HUDEP-2 (cell line): Measurements from ENCODE around the gene VSTM1.

Experiments
- DNase-seq, 76 experiments: peaks; one replicate each; lab custom pipeline; 2025; ENCODE audit not compliant: unreplicated experiment in 76 of 76; lab: John Stamatoyannopoulos, UW

VSTM1 gene

GRCh38 chr19:54014920-54015560 is 48.7 kb downstream of the VSTM1 start:
- no peak for DNase-seq

- no peak for DNase-seq
Measured at GRCh38 chr19:54013866-54014265, 49.8 kb downstream of the VSTM1 start.

DNA sequence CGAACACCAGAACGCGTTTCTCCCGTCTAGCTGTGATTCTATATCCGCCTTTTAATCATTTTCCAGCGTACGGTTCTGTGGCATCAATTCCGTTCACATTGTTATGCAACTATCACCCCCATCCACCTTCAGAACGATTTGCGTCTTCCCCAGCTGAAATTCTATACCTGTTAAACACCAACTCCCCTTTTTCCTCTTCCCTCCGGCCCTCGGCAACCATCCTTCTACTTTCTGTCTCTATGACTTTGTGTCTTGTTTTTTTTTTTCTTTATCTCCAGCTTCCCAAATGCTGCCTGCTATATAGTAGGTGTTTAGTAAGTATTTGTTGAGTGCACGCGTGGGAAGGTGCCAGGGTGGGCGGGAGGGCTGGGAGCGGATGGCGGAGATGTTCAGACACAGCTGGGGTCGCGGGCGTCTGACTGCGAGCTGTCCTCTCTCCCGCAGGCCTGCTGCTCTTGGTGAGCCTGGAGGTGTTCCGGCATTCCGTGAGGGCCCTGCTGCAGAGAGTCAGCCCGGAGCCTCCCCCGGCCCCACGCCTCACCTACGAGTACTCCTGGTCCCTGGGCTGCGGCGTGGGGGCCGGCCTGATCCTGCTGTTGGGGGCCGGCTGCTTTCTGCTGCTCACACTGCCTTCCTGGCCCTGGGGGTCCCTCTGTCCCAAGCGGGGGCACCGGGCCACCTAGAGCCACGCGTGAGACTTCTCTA is 52.0 kb downstream of the VSTM1 start:
- DNase-seq, result no peak

DNA sequence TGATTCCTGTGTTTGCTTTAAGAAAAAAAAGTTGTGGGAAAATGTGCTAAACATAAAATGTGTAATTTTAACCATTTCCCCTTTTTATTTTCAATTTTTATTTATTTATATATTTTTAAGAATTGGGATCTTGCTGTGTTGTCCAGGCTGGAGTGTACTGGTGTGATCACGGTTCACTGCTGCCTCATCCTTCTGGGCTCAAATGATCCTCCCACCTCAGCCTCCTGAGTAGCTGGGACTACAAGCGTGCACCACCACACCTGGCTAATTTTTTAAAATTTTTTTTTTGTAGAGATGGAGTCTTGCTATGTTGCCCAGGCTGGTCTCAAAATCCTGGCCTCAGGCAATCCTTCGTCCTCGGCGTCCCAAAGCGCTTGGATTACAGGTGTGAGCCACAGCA is 53.2 kb downstream of the VSTM1 start:
- no peak for DNase-seq

DNA sequence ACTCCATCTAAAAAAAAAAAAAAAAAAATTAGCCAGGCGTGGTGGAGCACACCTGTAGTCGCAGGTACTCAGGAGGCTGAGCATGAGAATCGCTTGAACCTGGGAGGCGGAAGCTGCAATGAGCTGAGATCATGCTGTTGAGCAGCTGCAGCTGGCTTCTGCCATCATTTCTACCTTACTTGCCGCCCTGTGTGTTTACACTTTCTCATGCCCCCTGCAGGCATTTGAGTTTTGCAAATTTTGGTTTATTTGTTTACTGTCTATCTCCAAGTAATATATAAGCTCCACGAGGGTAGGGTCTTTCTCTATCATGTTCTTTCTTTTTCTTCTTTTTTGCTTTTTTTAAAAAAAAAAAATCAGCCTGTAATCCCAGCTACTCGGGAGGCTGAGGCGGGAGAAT is 54.3 kb downstream of the VSTM1 start:
- no peak for DNase-seq

GRCh38 chr19:54002495-54003315 is 61.0 kb downstream of the VSTM1 start:
- DNase-seq, result no peak

DNA sequence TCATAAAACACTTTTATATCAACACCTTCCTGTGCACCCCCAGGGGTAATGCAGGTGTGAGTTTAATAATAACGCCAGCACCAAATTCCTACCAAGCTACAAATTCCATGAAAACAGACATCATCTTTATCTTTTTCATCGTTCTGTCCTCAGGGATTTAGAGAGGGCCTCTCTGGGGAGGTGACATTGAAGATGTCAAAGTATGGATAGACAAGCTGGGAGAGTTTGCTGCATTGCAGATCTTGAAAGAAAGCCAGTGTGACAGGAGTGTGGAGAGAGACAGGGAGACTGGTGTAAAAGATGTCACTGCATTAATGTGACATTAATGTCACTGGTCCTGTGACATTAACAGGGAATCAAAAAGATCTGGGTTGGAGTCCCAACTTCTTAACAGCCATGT is 62.2 kb downstream of the VSTM1 start:
- DNase-seq, result no peak

DNA sequence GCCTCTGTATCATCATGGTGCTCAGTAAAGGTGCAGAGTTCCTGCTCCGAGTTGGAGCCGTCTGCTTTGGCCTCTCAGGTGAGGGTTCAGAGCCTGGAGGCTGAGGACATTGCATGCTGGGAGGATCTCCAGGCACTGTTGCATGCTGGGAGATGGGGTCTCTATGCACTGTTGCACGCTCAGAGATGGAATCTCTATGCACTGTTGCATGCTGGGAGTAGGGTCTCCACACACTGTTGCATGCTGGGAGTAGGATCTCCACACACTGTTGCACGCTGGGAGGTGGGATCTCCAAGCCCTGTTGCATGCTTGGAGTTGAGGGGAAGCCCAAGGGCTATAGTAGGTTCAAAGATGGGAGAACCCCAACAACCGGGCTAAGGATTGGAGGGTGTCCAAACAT is 64.0 kb downstream of the VSTM1 start:
- no peak for DNase-seq

DNA sequence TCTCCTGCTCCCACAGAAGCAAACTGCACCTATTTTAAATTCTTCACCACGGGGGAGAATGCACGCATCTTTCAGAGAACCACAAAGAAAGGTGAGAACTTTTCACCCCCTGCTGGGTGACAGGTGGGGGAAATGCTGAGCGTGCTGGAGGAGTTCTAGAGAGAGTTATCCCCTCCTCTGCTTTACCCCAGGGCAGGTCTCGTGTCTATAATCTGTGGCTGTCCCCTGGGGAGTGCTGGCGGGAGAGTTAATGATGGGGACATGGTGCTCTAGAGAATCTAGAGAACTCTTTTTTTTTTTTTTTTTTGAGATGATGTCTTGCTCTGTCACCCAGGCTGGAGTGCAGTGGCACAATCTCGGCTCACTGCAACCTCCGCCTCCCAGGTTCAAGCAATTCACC is 65.5 kb downstream of the VSTM1 start:
- DNase-seq, result no peak

DNA sequence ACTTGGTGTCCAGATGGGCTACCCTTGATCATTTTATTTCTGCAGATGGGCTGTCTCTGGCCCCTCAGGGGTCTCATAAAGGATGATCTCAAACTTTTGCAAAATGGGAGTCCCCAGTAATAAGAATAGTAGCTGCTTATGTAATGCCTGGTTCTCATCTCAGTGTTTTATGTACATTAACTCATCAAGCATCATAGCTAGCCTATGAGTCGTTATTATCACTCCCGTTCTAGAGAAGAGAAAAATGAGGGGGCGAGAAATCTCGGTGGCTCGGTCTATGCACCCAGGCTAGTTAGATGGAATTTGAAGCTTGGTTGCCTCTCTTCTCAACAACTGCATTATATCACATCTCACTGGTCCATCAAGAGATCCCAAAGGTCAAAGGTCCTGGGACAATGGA is 68.9 kb downstream of the VSTM1 start:
- DNase-seq, result no peak

- no peak for DNase-seq
Measured at GRCh38 chr19:53993448-53993847, 70.2 kb downstream of the VSTM1 start.

- DNase-seq, result no peak
Measured at GRCh38 chr19:53992815-53993214, 70.9 kb downstream of the VSTM1 start.

DNA sequence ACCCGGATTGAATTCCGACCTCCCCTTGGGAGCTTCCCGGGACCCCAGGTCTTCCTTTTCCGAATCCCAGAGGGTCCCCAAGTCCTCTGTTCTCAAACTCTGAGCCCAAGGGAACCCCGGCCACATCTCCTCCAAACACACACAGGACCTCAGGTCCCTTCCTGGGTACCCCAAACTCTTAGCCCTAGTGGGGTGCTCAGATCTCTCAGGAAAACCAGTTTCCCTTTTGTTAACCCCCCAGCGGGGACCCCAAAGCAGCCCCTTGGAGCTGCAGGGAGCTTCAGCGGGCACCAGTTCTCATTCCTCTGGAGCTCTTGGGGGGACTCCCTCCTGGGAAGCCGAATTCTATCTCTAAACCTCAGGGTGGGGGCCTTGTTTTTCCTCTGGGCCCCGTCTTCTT is 71.5 kb downstream of the VSTM1 start:
- no peak for DNase-seq

DNA sequence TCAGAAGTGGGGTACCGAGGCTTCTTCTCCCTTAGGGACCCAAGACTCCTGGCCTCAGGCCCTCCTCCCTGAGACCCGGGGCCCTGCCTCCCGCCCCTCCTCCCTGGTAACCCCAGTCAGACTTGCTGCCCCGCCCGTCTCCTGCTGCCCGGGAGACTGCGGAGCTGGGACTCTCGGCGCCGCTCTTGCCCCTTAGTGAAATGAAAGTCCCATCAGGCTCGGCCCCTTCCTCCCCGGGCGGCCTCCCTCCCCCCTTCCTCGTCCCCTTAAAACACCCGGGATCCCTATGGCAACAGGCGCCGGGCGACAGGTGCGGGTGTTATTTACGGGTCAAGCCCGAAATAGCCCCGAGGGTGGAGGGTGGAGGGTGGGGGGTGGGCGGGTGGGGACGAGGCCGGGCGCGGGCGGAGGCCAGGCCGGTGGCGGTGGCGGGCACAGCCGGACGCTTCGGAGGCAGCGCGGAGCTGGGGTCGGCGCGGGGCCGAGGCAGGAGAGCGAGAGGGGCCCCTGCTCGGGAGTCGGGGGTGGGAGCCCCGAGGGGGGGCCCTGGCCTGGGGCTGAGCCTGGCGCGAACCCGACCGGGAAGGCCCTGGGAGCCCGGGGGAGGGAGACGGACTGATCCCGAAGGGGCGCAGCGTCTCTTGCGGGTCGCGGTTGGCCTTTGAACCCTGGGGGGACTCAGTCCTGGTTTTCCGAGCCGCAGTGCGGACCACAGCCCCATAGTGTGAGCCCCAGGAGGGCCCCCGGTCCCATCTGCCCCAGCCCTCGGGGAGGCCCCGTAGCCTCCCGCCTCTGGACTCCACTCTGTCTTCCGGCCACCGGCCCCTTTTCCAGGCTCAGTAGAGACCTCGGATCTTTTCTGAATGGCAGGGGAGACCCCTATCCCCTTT is 72.2 kb downstream of the VSTM1 start, which contains the start of gene CACNG6:
Gene CACNG6 (plus strand): TSS at position 414 of the 890 bp plus-strand sequence. CDS start 1,241 bp downstream, outside the sequence.
- DNase-seq, result no peak
